Liver (tissue), 9 donors: ENCODE data around the gene NPAS2. TPM values are rescaled to one million over a fixed set of nuclear protein-coding genes. Genes with fewer than 3 reads are reported as not detected.

Source experiments
- DNase-seq: peaks from one replicate; pipeline ENCODE4 v3.0.0-alpha.2; 2017; ENCODE audit warnings: low spot score
- H3K27ac ChIP-seq, 2 donors: one replicate each; pipeline ENCODE4 v1.7.0; 2013; ENCODE audit warnings: inconsistent platforms in 2 of 2, low read length in 2 of 2, control low read depth in 1 of 2, low read depth in 1 of 2, mild to moderate bottlenecking in 1 of 2
- H3K27me3 ChIP-seq, 4 donors: one replicate each; pipeline versions ENCODE4 v1.6.1 to v1.7.0; 2013; ENCODE audit warnings: low read length in 3 of 4, inconsistent platforms in 1 of 4, mild to moderate bottlenecking in 1 of 4, moderate library complexity in 1 of 4; ENCODE audit not compliant: control insufficient read depth in 4 of 4, insufficient read depth in 4 of 4
- H3K36me3 ChIP-seq, 4 donors: one replicate each; pipeline versions ENCODE4 v1.6.1 to v1.7.0; 2013; ENCODE audit warnings: low read length in 3 of 4, mild to moderate bottlenecking in 3 of 4, low read depth in 1 of 4, moderate library complexity in 1 of 4; ENCODE audit not compliant: control insufficient read depth in 4 of 4, insufficient read depth in 3 of 4
- H3K4me1 ChIP-seq, 4 donors: one replicate each; pipeline versions ENCODE4 v1.6.1 to v1.7.0; 2013; ENCODE audit warnings: low read length in 3 of 4, mild to moderate bottlenecking in 3 of 4, moderate library complexity in 1 of 4; ENCODE audit not compliant: control insufficient read depth in 4 of 4, insufficient read depth in 4 of 4
- H3K4me3 ChIP-seq, 3 donors: one replicate each; pipeline versions ENCODE4 v1.6.1 to v1.7.0; 2013; ENCODE audit warnings: low read length in 3 of 3, control low read depth in 1 of 3, low read depth in 1 of 3, mild to moderate bottlenecking in 1 of 3
- H3K9ac ChIP-seq, 2 donors: one replicate each; pipeline ENCODE4 v1.7.0; 2013; ENCODE audit warnings: low read length in 2 of 2, mild to moderate bottlenecking in 2 of 2, moderate library complexity in 2 of 2, control low read depth in 1 of 2, low read depth in 1 of 2
- H3K9me3 ChIP-seq, 4 donors: one replicate each; pipeline versions ENCODE4 v1.6.1 to v1.7.0; 2013; ENCODE audit warnings: low read length in 3 of 4; ENCODE audit not compliant: control insufficient read depth in 4 of 4
- ATF3 ChIP-seq: IDR thresholded peaks from 2 replicates; pipeline ENCODE4 v1.6.1; 2016; ENCODE audit warnings: antibody characterized with exemption
- EGR1 ChIP-seq, 2 donors: IDR thresholded peaks; 2 replicates each; pipeline ENCODE4 v1.6.1; 2016 to 2018; ENCODE audit warnings: antibody characterized with exemption in 2 of 2, low read depth in 2 of 2
- FOXA2 ChIP-seq: IDR thresholded peaks from 2 replicates; pipeline ENCODE4 v1.6.1; 2016; ENCODE audit warnings: antibody characterized with exemption
- GABPA ChIP-seq, 2 donors: IDR thresholded peaks in 1 of 2; conservative IDR thresholded peaks in 1 of 2; 2 replicates each; pipeline ENCODE4 v1.6.1; 2016; ENCODE audit warnings: antibody characterized with exemption in 2 of 2, mild to moderate bottlenecking in 1 of 2, moderate library complexity in 1 of 2
- HNF4A ChIP-seq, 2 donors: conservative IDR thresholded peaks; 2 replicates each; pipeline ENCODE4 v1.6.1; 2016; ENCODE audit warnings: antibody characterized with exemption in 2 of 2, mild to moderate bottlenecking in 2 of 2
- HNF4G ChIP-seq: IDR thresholded peaks from 2 replicates; pipeline ENCODE4 v1.6.1; 2016; ENCODE audit warnings: antibody characterized with exemption
- JUND ChIP-seq, 2 donors: IDR thresholded peaks; 2 replicates each; pipeline ENCODE4 v1.6.1; 2016; ENCODE audit warnings: antibody characterized with exemption in 2 of 2
- NR2F2 ChIP-seq: IDR thresholded peaks from 2 replicates; pipeline ENCODE4 v1.6.1; 2016; ENCODE audit warnings: antibody characterized with exemption
- RAD21 ChIP-seq, 2 donors: IDR thresholded peaks; 2 replicates each; pipeline ENCODE4 v1.6.1; 2016; ENCODE audit warnings: antibody characterized with exemption in 2 of 2, mild to moderate bottlenecking in 2 of 2
- REST ChIP-seq: IDR thresholded peaks from 2 replicates; pipeline ENCODE4 v1.6.1; 2016; ENCODE audit warnings: antibody characterized with exemption, mild to moderate bottlenecking
- SP1 ChIP-seq: IDR thresholded peaks from 2 replicates; pipeline ENCODE4 v1.6.1; 2018; ENCODE audit warnings: antibody characterized with exemption, mild to moderate bottlenecking
- TAF1 ChIP-seq: conservative IDR thresholded peaks from 2 replicates; pipeline ENCODE4 v1.6.1; 2016; ENCODE audit warnings: antibody characterized with exemption, mild to moderate bottlenecking
- YY1 ChIP-seq: IDR thresholded peaks from 2 replicates; pipeline ENCODE4 v1.6.1; 2016; ENCODE audit warnings: antibody characterized with exemption, mild to moderate bottlenecking
- WGBS: extraction: QIAGEN DNeasy Blood & Tissue Kit; methylation state at CpG from one replicate; pipeline ENCODE4 v1.1.7; 2013; 5-methylcytosine and 5-hydroxymethylcytosine counted together
- polyA plus RNA-seq, 2 donors: library from polyadenylated mRNA; stranded (reverse) in 1 of 2; unstranded in 1 of 2; fragments of 200-250 nt in 1 of 2; fragments of >200 nt in 1 of 2; fragmentation: Nextera tagmentation in 1 of 2; extraction: Ambion mirVana in 1 of 2; gene quantifications; one replicate each; pipeline versions ENCODE4 v1.2.1 to v1.2.3, GENCODE V29; 2013 to 2015
- total RNA-seq, 2 donors: library from RNA; depleted of rRNA; stranded (reverse); fragments of >200 nt; gene quantifications; one replicate each; pipeline ENCODE4 v1.2.3, GENCODE V29; 2014
- TF ChIP-seq, protein P1 (sequence below): IDR thresholded peaks from 2 replicates; pipeline ENCODE4 v1.6.1; 2016; ENCODE audit warnings: antibody characterized with exemption
- TF ChIP-seq, protein P2 (sequence below): fragments of 150-350 bp; IDR thresholded peaks from 2 replicates; pipeline ENCODE4 v1.5.1; 2017; ENCODE audit warnings: improper control_type of control experiment, low read depth, low read length; ENCODE audit not compliant: missing input control
- TF ChIP-seq, protein P3 (sequence below): IDR thresholded peaks from 2 replicates; pipeline ENCODE4 v1.6.1; 2016; ENCODE audit warnings: antibody characterized with exemption
- donor health status: healthy.
- donor health status: healthy.
- donor health status: healthy.
- donor health status: healthy.
- donor health status: healthy.

Gene NPAS2
- total and polyA plus RNA-seq, 4 donors, result 0.33 to 24.3 (median 6.6) TPM

DNA sequence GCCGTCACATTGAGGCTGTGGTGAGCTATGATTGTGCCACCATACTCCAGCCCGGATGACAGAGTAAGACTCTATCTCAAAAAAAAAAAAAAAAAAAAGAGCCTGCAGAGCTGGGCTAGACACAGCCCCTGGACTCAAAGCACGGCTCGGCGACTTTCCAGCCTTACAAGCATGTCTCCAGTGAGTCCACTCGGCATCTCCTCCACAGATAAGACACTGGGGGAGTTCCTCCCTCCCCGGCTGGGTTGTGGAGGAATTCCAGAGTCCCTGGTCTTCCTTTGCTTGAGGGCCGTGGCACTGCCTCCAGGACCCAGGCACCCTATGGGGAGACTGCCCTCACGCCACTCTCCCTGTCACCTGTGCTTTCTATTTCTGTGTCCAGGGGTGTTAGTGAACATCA, 151.3 kb downstream of the NPAS2 start:
- H3K9ac ChIP-seq, result no peak overlapping the region
- no peak overlapping the region for H3K27ac ChIP-seq
- peaks cover 4 to 38% (median 12%) of the 10 kb centered on the region in 4 donors for H3K36me3 ChIP-seq
- H3K9me3 ChIP-seq, result no peaks in the 10 kb centered on the region
- H3K27me3 ChIP-seq, result no peaks in the 10 kb centered on the region
- 94% methylated on average over 9 of the region's 9 CpGs for WGBS
- DNase-seq, result no peak
- no peaks in the 10 kb centered on the region for H3K4me1 ChIP-seq
- no peak overlapping the region for H3K4me3 ChIP-seq
- TF ChIP-seq GABPA (IDR thresholded peaks at IDR 0.05 in 1 of 2, conservative IDR thresholded peaks at IDR 0.05 in 1 of 2) (no peak), NR2F2 (no peak), SP1 (no peak), HNF4G (no peak), ATF3 (no peak), HNF4A (conservative IDR thresholded peaks at IDR 0.05) (no peak), RAD21 (IDR thresholded peaks at IDR 0.05) (no peak), JUND (IDR thresholded peaks at IDR 0.05) (no peak), YY1 (no peak), REST (no peak), FOXA2 (no peak), TAF1 (no peak)
- TF ChIP-seq, protein P1, sequence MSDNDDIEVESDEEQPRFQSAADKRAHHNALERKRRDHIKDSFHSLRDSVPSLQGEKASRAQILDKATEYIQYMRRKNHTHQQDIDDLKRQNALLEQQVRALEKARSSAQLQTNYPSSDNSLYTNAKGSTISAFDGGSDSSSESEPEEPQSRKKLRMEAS, result no peak
- TF ChIP-seq, protein P2, sequence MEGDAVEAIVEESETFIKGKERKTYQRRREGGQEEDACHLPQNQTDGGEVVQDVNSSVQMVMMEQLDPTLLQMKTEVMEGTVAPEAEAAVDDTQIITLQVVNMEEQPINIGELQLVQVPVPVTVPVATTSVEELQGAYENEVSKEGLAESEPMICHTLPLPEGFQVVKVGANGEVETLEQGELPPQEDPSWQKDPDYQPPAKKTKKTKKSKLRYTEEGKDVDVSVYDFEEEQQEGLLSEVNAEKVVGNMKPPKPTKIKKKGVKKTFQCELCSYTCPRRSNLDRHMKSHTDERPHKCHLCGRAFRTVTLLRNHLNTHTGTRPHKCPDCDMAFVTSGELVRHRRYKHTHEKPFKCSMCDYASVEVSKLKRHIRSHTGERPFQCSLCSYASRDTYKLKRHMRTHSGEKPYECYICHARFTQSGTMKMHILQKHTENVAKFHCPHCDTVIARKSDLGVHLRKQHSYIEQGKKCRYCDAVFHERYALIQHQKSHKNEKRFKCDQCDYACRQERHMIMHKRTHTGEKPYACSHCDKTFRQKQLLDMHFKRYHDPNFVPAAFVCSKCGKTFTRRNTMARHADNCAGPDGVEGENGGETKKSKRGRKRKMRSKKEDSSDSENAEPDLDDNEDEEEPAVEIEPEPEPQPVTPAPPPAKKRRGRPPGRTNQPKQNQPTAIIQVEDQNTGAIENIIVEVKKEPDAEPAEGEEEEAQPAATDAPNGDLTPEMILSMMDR, result no peak
- TF ChIP-seq, protein P3, sequence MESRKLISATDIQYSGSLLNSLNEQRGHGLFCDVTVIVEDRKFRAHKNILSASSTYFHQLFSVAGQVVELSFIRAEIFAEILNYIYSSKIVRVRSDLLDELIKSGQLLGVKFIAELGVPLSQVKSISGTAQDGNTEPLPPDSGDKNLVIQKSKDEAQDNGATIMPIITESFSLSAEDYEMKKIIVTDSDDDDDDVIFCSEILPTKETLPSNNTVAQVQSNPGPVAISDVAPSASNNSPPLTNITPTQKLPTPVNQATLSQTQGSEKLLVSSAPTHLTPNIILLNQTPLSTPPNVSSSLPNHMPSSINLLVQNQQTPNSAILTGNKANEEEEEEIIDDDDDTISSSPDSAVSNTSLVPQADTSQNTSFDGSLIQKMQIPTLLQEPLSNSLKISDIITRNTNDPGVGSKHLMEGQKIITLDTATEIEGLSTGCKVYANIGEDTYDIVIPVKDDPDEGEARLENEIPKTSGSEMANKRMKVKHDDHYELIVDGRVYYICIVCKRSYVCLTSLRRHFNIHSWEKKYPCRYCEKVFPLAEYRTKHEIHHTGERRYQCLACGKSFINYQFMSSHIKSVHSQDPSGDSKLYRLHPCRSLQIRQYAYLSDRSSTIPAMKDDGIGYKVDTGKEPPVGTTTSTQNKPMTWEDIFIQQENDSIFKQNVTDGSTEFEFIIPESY, result no peak

DNA sequence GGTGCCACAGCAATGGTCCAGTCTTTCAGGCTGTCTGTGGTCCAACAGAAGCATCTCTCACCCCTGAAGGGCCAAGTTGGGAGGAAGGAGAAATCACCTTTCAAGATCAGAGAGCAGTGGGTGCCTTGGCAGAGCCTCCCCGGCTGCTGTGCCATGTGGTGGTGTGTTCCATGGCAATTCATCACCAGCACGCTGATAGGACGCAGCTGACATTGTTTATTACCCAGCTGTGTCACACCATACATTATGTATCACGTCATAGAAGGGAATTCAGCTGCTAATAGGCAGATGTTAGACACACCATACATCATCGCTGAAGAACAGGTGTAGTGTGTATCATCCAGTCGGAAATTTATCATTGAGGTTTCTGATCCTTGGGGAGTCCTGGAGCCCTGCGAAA, 152.5 kb downstream of the NPAS2 start:
- H3K36me3 ChIP-seq, result peaks cover 4 to 46% (median 14%) of the 10 kb centered on the region in 4 donors
- TF ChIP-seq EGR1 (IDR thresholded peaks at IDR 0.05; ENCODE audit: low read depth in 2 of 2), result no peak
- TF ChIP-seq HNF4G, result no peak
- no peak for DNase-seq

More for the DNA sequence above, 152.5 kb downstream of the NPAS2 start:
- H3K9ac ChIP-seq, result no peak overlapping the region
- H3K9me3 ChIP-seq, result no peaks in the 10 kb centered on the region
- H3K27me3 ChIP-seq, result no peaks in the 10 kb centered on the region
- no peak overlapping the region for H3K4me3 ChIP-seq
- no peaks in the 10 kb centered on the region for H3K4me1 ChIP-seq
- WGBS, result 95% methylated on average over 7 of the region's 7 CpGs
- H3K27ac ChIP-seq, result no peak overlapping the region
